GM19025 (cell line): ENCODE measurements around the gene ROBO2.

Experiments used
- ATAC-seq: cut with Tn5 transposase; IDR thresholded peaks from one replicate; pipeline ENCODE4 v1.9.1; 2021; ENCODE audit warnings: mild to moderate bottlenecking, low read depth, moderate library complexity; ENCODE audit not compliant: unreplicated experiment

Gene ROBO2

GRCh38 chr3:77536038-77536775 is 496.3 kb downstream of the ROBO2 start:
- ATAC-seq: no peak

- ATAC-seq: no peak
Measured at GRCh38 chr3:77539014-77539413, 499.1 kb downstream of the ROBO2 start.

GRCh38 chr3:77539677-77540076 is 499.8 kb downstream of the ROBO2 start:
- ATAC-seq: no peak

- ATAC-seq: no peak
Measured at GRCh38 chr3:77541203-77541922, 501.5 kb downstream of the ROBO2 start.

GRCh38 chr3:77546246-77546645 is 506.3 kb downstream of the ROBO2 start:
- ATAC-seq: no peak

DNA sequence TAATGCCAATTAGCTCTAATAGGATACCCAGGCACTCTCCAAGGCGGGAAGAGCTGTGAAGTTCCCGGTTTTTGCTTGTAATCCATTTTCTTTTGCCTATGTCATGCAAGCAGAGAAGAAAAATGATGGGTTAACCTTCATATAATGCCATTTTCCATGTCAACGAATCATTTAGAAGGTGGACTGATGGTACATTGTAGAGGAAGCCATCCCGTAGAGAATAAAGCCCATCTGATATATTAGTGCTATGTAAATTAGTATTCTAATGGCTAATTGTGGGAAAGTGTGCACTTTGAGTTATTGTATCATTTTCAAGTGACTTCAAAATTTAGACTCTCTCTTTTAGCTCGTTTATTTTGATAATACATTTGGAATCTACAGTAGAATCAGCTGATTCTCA is 509.1 kb downstream of the ROBO2 start:
- no peak for ATAC-seq

DNA sequence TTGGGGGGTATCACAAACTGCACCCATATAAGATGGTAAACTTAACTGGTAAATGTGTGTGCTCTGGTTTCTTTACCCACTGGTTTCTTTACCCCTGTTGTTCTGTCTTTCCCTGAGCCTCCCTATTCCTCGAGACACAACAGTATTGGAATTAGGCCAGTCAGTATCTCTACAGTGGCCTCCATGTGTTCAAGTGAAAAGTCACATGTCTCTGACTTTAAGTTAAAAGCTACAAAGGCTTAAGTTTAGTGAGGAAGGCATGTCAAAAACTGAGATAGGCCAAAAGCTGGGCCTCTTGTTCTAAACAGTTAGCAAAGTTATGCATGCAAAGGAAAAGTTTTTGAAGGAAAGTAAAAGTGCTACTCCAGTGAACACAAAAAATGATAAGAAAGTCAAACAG is 513.3 kb downstream of the ROBO2 start:
- no peak for ATAC-seq

DNA sequence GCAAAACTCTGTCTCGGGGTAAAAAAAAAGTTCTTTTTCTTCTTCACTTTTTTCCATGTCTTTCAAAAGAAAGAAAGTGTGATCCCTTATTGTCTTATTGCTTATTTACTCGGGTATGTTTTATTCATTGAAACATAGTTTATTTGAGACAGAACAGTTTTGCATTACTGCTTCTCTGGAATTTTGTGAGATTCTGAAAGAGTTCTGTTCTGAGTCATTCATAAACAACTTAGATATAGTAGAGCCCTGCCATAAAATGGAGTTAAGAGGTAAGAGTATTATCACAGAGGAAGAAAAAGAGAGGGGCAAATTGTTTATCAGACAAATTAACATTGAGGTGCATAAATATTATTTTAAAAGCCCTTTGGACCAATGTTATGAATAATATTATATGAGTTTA is 522.2 kb downstream of the ROBO2 start:
- no peak for ATAC-seq

DNA sequence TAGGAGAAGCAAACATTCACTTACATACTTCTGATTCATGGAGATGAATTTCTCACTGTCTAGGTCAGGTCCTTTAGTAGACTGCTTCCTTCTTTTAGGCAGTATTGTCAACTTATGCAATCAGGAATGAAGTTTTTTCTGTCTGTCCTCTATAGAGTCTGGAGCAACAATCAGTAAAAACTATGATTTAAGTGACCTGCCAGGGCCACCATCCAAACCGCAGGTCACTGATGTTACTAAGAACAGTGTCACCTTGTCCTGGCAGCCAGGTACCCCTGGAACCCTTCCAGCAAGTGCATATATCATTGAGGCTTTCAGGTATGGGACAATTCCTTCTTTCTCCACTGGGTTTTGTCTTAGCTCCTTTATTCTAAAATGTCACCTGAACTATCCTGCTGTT is 523.1 kb downstream of the ROBO2 start:
- no peak for ATAC-seq

GRCh38 chr3:77566055-77566454 is 526.2 kb downstream of the ROBO2 start:
- ATAC-seq: no peak

GRCh38 chr3:77571971-77572715 is 532.2 kb downstream of the ROBO2 start:
- no peak for ATAC-seq

GRCh38 chr3:77577264-77577663 is 537.4 kb downstream of the ROBO2 start:
- ATAC-seq: no peak

GRCh38 chr3:77586216-77586615 is 546.3 kb downstream of the ROBO2 start:
- no peak for ATAC-seq

- no peak for ATAC-seq
Measured at GRCh38 chr3:77588863-77589262, 549.0 kb downstream of the ROBO2 start.

- no peak for ATAC-seq
Measured at GRCh38 chr3:77590191-77590590, 550.3 kb downstream of the ROBO2 start.

- no peak for ATAC-seq
Measured at GRCh38 chr3:77595371-77595870, 555.5 kb downstream of the ROBO2 start.

DNA sequence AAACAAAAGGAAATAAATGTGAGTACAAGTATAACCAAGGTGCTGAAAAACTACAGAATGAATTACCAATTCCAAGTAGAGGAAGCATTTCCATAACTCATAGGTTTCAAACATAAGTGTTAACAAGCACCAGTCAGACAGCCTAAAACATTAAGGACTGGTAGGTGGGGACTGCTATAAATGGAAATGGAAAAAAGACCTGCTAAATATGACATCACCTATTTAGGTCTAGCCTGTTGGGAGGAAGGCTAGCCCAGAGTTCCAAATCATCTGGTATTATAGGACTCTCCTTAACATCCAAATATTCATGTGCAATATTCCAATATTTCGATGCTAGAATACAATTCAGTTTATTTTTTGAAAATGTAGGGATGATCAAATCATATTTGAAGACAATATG is 560.0 kb downstream of the ROBO2 start:
- no peak for ATAC-seq

DNA sequence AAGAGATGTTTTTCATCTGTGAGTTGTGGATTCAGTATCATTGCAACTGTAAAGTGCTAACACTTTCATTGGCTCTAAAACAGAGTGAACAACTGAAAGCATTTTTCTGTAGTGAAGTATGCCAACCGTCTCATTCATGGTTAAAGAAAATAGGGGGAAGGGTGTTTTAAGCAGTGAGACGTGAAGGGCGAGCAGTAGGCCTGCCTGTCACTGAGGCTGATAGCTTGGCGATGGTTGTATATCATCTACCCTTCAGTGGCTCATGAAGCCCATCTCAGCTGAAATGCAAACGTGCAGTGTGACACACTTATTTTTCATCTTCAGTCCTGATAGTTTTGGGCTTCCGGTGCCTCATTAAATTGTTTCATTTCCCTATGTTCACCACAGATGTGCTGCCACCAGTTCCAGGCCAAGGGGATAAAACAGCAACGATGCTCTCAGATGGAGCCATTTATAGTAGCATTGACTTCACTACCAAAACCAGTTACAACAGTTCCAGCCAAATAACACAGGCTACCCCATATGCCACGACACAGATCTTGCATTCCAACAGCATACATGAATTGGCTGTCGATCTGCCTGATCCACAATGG is 562.0 kb downstream of the ROBO2 start:
- ATAC-seq: no peak

DNA sequence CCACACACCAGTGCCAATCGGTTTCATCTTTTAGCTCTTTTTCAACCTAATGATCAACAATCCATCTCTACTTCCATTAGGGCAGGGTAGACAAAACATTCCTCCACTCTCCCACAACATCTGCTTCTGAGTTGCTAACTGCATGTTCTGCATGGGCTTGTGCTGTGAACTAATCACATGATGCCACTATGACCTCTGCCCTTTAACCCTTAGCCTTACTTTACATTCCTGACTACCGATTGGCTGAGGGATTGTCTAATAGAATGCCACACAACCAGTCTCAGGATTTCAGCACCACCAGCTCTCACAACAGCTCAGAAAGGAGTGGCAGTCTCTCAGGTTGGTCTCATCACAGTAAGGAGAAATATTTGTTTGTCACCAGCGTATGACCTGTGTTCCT is 562.8 kb downstream of the ROBO2 start:
- ATAC-seq: no peak

GRCh38 chr3:77605308-77605707 is 565.4 kb downstream of the ROBO2 start:
- no peak for ATAC-seq

GRCh38 chr3:77605865-77606264 is 566.0 kb downstream of the ROBO2 start:
- ATAC-seq: no peak
